Suprapubic skin (tissue), 4 donors: ENCODE results near the gene FNDC8.

Experiments used
- CTCF ChIP-seq, 2 donors: fragments of 200-600 bp in 1 of 2; fragments of 450-650 bp in 1 of 2; sonication (generic) in 1 of 2; IDR thresholded peaks; one replicate each; pipeline ENCODE4 v1.5.1; 2016 to 2019; ENCODE audit warnings: antibody characterized with exemption in 2 of 2, mild to moderate bottlenecking in 1 of 2, moderate library complexity in 1 of 2
- POLR2A ChIP-seq, 2 donors: fragments of 450-650 bp; IDR thresholded peaks; one replicate each; pipeline ENCODE4 v1.6.1; 2017; ENCODE audit warnings: antibody characterized with exemption in 2 of 2, mild to moderate bottlenecking in 2 of 2, moderate library complexity in 2 of 2
- POLR2AphosphoS5 ChIP-seq, 3 donors: sonication (generic); formaldehyde crosslinking; IDR thresholded peaks; one replicate each; pipeline ENCODE4 v1.6.1; 2017; ENCODE audit warnings: antibody characterized with exemption in 3 of 3

GRCh38 chr17:35127751-35128514, 6.5 kb downstream of the FNDC8 start:
- TF ChIP-seq CTCF (IDR thresholded peaks at IDR 0.05): no peak
- peak in 1 of 3 donors; percentile 2 for TF ChIP-seq POLR2AphosphoS5 (IDR thresholded peaks at IDR 0.05)
- TF ChIP-seq POLR2A (IDR thresholded peaks at IDR 0.05): no peak
